Stimulated activated CD8-positive, alpha-beta memory T cell treated with anti-CD3 and anti-CD28 coated beads, Interleukin-7, amount 100 ng/mL, for 1 hour (primary cell): ENCODE results near the gene GEMIN5.
"Not testable (repeated sequence)": the region's sequence is repeated elsewhere in the genome, so short reads cannot be mapped to it uniquely, and the experiment has no call there.

Experiments used
- DNase-seq, 2 donors: peaks; one replicate each; pipeline ENCODE4 v3.0.0-alpha.2; 2020; ENCODE audit warnings: low read depth in 2 of 2

Gene GEMIN5, protein sequence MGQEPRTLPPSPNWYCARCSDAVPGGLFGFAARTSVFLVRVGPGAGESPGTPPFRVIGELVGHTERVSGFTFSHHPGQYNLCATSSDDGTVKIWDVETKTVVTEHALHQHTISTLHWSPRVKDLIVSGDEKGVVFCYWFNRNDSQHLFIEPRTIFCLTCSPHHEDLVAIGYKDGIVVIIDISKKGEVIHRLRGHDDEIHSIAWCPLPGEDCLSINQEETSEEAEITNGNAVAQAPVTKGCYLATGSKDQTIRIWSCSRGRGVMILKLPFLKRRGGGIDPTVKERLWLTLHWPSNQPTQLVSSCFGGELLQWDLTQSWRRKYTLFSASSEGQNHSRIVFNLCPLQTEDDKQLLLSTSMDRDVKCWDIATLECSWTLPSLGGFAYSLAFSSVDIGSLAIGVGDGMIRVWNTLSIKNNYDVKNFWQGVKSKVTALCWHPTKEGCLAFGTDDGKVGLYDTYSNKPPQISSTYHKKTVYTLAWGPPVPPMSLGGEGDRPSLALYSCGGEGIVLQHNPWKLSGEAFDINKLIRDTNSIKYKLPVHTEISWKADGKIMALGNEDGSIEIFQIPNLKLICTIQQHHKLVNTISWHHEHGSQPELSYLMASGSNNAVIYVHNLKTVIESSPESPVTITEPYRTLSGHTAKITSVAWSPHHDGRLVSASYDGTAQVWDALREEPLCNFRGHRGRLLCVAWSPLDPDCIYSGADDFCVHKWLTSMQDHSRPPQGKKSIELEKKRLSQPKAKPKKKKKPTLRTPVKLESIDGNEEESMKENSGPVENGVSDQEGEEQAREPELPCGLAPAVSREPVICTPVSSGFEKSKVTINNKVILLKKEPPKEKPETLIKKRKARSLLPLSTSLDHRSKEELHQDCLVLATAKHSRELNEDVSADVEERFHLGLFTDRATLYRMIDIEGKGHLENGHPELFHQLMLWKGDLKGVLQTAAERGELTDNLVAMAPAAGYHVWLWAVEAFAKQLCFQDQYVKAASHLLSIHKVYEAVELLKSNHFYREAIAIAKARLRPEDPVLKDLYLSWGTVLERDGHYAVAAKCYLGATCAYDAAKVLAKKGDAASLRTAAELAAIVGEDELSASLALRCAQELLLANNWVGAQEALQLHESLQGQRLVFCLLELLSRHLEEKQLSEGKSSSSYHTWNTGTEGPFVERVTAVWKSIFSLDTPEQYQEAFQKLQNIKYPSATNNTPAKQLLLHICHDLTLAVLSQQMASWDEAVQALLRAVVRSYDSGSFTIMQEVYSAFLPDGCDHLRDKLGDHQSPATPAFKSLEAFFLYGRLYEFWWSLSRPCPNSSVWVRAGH (N-terminal part only)

GRCh38 chr5:154937718-154938466 is at the start of gene GEMIN5:
GEMIN5 (minus strand) TSS chr5:154938211; CDS start chr5:154938133, 78 bp downstream.
- DNase-seq: peak; percentile 44 to 65

DNA sequence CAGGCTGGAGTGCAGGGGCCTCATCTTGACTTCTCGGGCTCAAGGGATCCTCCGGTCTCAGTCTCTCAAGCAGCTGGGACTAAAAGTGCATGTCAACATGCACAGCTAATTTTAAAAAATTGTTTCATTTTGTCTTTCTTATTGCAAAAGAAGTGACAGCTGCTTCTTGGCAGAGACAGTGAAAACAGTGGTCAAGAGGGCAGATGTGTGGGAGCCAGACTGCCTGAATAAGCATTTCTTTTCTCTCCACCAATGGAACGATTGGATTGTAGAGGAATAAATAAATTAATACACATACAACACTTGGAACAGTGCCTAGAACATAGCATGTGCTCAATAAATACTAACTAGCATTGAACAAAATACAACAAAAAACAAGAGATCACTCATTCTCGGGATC is 48.1 kb upstream of the GEMIN5 start:
- DNase-seq: no peak

DNA sequence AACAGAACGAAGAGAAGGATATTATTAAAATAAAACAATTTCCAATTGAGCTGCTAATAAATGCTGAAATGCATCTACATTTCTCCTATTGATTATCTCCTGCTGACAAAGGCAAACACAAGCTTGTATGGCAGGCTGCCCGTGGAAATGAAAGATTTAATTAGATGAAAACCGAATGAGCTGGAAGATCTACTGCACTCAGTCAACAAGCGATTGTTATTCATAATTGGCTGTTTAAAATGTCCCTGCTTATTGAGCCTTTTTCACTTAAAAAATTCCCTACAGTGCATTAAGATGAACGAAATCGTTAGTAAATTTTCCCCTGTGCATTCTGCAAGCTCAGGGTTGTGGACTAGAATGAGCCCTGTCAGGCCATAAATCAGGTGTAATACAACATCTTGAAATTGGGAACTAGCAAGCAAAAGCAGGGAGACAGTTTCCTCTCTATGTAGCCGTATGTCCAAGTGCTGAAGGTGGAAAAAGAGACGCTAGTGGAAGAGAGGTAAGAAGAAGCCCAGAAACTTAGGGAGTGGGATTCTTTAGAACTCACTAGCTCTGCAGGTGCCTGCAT is 47.0 kb upstream of the GEMIN5 start:
- DNase-seq: no peak

GRCh38 chr5:154978294-154978693 is 40.3 kb upstream of the GEMIN5 start:
- DNase-seq: not testable (repeated sequence)

DNA sequence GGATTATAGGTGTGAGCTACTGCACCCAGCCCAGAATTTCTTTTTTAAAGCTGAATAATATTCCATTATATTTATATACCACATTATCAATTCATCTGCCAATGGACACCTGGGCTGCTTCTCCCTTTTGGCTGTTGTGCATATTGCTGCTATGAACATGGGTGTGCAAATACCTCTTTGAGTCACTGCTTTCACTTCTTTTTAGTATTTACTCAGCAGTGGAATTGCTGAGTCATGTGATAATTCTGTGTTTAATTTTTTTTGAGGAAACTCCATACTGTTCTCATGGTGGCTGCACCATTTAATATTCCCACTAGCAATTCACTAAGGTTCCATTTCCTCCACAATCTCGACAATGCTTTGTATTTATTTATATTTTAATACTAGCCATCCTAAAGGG is 39.4 kb upstream of the GEMIN5 start:
- DNase-seq: no peak

DNA sequence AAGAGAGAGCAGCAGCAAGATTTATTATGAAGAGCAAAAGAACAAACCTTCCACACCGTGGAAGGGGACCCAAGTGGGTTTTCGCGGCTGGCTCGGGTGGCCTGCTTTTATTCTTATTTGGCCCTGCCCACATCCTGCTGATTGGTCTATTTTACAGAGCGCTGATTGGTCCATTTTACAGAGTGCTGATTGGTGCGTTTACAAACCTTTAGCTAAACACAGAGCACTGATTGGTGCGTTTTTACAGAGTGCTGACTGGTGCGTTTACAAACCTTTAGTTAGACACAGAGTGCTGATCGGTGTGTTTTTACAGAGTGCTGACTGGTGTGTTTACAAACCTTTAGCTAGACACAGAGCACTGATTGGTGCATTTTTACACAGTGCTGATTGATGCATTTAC is 38.1 kb upstream of the GEMIN5 start:
- DNase-seq: not testable (repeated sequence)

DNA sequence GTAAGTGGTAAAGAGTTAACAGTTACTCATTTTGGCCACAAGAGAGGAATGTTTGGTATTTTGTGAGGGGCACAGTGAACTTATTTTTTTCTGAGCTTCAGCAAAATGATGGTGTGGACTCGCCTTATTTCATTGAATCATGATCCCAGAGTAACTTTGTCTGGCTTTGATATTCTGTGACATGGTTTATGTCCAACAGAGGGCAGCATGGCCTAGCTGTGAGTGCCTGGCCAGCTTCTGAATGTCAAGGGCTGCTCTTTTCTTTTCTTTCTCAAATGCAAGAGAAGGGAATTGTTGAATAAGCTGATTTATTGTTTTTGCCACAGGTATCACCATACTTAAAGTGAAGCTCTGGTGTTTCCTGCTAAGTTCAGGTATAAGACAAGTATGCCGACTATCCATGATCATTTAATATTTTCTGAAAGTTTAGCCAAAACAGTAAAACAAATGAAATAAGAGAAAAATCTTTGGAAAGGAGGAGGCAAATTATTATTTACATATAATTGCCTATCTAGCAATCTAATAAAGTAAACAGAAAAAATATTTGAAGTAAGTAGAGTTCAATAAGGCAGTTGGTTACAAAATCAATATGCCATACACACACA is 34.6 kb upstream of the GEMIN5 start:
- no peak for DNase-seq

DNA sequence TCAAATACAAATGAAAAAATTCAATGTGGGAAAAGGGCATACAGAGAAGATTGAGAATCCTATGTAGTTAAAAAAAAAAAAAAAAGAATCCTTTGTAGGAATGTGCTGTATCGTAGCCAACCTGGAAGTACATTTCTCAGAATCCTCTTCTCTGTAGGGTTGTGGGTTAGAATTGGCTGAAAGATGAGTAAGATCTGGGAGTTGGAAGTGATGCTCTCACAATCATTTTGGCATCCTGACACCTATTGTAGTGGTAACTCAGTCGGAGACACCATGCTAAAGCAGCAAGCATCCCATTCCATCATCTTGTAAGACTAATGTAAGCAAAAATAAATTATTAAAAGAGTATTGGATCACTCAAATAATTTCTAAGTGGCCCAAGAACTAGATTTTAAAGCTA is 33.5 kb upstream of the GEMIN5 start:
- no peak for DNase-seq

GRCh38 chr5:154970759-154971158 is 32.7 kb upstream of the GEMIN5 start:
- no peak for DNase-seq

DNA sequence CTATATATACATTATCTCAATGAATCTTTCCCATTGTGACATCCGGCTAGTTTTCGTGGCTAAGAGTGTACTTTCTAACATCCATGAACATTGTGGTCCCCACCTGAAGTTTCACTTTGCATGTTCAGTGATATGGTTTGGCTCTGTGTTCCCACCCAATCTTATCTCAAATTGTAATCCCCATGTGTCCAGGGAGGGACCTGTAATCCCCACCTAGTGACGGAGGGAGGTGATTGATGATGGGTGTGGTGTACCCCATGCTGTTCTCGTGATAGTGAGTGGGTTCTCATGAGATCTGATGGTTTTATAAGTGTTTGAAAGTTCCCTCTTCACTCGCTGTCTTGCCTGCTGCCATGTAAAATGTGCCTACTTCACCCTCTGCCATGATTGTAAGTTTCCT is 30.9 kb upstream of the GEMIN5 start:
- DNase-seq: no peak

DNA sequence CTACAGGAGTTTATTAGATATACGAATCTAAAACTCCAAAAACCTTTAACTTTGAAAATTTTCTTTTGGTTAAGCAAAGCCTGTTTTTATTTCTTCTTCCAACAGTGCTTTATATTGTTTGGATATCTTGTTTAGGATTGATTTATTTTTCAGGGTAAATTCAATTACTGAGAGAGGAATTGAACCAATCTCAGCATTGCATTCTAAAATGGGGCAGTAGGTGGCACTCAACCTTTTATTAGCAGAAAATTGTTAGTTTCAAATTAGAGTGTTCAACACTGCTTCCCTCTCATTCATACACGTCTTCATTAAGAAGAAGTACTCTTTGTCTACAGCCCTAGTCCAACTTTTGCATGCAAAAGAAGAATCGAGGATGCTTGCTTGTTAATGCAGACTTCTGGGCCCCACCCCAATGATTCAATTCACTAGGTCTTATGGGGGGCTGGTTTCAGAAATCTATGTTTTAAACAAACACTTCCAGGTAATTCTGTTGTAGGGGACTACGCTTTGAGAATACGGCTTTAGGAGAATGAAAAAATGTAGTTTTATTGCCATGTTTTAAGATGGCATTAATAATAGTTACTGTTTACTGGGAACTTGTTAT is 29.5 kb upstream of the GEMIN5 start:
- DNase-seq: no peak

- DNase-seq: no peak
Measured at GRCh38 chr5:154966874-154967273, 28.9 kb upstream of the GEMIN5 start.

DNA sequence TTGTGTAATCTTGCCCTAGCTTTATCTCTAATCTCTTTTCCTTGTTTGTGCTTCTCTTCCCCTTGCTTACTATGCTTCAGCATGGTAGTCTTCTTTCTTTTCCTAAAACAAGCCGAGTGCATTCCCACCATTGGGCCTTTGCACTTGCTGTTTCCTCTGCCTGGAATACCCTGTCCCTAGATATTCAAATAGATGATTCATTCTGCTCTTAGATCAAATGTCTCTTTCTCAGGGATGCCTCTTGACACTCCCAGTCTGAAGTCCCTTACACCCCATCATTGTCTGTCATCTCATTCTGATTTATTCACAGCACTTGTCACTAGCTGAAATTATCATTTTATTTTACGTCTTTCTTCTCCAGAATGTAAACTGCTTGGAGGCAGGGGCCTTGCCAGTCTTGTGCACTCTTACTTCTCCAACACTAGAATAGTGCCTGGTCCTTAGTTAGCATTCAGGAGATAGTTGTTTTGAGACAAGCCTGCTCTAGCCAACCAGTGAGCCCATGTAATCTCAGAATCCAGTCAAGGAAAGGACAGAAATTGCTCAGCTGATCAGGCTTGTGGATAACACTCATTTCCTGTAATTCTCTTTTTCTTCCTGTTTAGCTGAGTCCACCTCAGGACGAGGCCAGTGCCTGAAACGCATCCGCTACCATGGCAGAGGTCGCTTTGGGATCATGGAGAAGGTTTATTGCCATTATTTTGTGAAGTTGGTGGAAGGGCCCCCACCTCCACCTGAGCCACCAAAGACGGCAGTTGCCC is 28.2 kb upstream of the GEMIN5 start:
- DNase-seq: no peak

DNA sequence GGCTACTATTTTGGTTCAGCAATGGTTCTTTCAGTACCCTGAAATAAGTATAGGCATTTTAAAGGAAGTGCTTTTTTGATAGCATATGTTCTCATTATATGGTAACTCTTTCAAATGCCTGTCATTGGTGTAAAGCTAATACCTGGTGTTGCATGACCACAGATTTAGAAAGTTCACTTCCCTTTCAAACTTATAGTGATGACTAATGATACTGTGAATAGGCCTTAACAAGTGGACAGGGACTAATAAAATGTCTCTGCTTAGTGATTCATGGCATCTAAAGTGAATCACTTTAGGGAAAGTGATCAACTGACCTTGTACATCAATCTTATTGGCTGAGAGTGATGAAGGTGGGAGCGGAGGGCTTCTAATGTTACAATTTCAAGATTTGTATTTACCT is 24.5 kb upstream of the GEMIN5 start:
- no peak for DNase-seq

DNA sequence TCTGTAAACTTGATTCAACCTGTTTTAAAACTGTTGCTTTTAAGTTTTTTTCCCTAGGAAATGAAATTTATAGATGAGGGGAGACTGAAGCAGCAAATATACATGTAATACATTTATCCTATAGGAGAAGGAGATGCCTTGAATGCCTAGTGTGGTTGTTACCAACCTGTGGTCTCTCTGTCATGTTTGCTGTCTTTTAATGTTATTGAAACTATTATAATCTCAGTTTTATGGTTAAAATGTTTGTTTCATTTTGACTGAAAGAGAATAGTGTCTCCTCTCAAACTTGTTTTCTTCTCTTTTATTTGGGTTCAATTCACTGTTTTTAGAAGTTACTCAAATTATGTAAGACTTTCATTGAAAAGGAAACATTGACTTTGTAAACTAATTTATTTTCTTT is 18.7 kb upstream of the GEMIN5 start:
- DNase-seq: no peak

DNA sequence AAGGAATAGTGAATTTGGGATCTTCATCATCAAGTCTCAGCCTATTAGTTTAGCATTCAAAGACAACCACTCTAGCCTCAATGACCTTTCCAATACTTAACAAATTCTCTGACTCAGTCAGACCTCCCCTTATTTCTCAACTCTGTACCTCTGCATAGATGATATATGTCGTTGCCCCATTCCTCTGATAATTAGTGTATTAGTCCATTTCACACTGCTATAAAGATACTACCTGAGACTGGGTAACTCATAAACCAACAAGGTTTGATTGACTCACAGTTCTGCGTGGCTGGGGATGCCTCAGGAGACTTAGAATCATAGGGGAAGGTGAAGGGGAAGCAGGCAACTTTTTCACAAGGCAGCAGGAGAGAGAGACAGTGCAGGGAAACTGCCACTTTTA is 11.8 kb upstream of the GEMIN5 start:
- DNase-seq: no peak

DNA sequence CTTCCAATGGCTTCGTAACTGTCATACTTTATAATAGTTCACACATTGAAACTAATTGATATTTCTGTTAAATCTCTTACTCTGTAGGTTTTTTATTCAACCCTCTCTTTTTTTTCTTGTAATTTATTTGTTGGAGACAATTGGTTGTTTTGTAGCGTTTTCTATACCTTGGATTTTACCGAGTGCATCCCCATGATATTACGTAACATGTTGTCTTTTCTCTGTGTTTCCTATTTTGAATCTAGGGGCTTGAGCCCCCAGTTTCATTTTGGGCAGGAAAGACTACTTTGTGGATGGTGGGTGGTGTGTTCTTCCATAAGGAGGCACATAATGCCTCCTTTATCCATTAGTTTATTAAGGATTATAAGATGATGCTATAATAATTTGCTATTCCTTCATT is 10.3 kb upstream of the GEMIN5 start:
- no peak for DNase-seq

GRCh38 chr5:154947778-154948177 is 9.8 kb upstream of the GEMIN5 start:
- DNase-seq: no peak

GRCh38 chr5:154945695-154946301 is 7.8 kb upstream of the GEMIN5 start:
- no peak for DNase-seq
